K562 (cell line): Measurements from ENCODE around the gene MVP. TPM values are rescaled to one million over a fixed set of nuclear protein-coding genes. Genes with fewer than 3 reads are reported as not detected.
A peak's percentile ranks its signal among the peaks of the same experiment; 100 is the strongest.

Experiments used
- CREM ChIP-seq: IDR thresholded peaks from 2 replicates; pipeline ENCODE4 v1.6.1; 2014; ENCODE audit warnings: antibody characterized with exemption, low read depth
- CSDE1 ChIP-seq, 2 experiments: fragments of 450-650 bp; IDR thresholded peaks; 2 replicates each; pipeline ENCODE4 v1.6.1; 2016; ENCODE audit warnings: mild to moderate bottlenecking in 1 of 2
- DACH1 ChIP-seq: fragments of 450-650 bp; IDR thresholded peaks from 2 replicates; pipeline ENCODE4 v1.6.1; 2018; ENCODE audit not compliant: partially characterized antibody
- HMG20B ChIP-seq: fragments of 250-450 bp; sonication (Bioruptor Pico); IDR thresholded peaks from 2 replicates; pipeline ENCODE4 v1.5.0; 2021; ENCODE audit warnings: mild to moderate bottlenecking
- MED1 ChIP-seq: sonication (generic); formaldehyde crosslinking; IDR thresholded peaks from 2 replicates; pipeline ENCODE4 v1.8.1; 2023; ENCODE audit warnings: missing genetic modification reagents, borderline replicate concordance
- NR2C1 ChIP-seq, 2 experiments: fragments of 450-650 bp; IDR thresholded peaks; 2 replicates each; pipeline ENCODE4 v1.6.1; 2017; ENCODE audit warnings: mild to moderate bottlenecking in 2 of 2, antibody characterized with exemption in 1 of 2, inconsistent platforms in 1 of 2, missing compliant biosample characterization in 1 of 2, missing genetic modification characterization in 1 of 2
- RBBP5 ChIP-seq: fragments of 200-600 bp; sonication (generic); IDR thresholded peaks from 2 replicates; pipeline ENCODE4 v1.6.1; 2012; ENCODE audit warnings: borderline replicate concordance, mild to moderate bottlenecking, low read length, control low read depth, inconsistent platforms; ENCODE audit not compliant: insufficient read depth, poor library complexity, severe bottlenecking
- SMARCA4 ChIP-seq: fragments of 450-650 bp; IDR thresholded peaks from 2 replicates; pipeline ENCODE4 v1.6.1; 2016
- SMARCC2 ChIP-seq: fragments of 450-650 bp; IDR thresholded peaks from 2 replicates; pipeline ENCODE4 v1.6.1; 2017; ENCODE audit warnings: antibody characterized with exemption, moderate library complexity, mild to moderate bottlenecking, low read depth
- TBL1XR1 ChIP-seq, 2 experiments: IDR thresholded peaks; 2 replicates each; pipeline ENCODE4 v1.6.1; 2012; ENCODE audit warnings: improper control_type of control experiment in 2 of 2, low read length in 2 of 2, mild to moderate bottlenecking in 1 of 2
- ZNF24 ChIP-seq: fragments of 450-650 bp; IDR thresholded peaks from 2 replicates; pipeline ENCODE4 v1.6.1; 2016
- ZNF274 ChIP-seq: IDR thresholded peaks from 2 replicates; pipeline ENCODE4 v1.6.1; 2011; ENCODE audit warnings: low read depth, mild to moderate bottlenecking, low read length, moderate library complexity, borderline replicate concordance
- ZNF551 ChIP-seq: fragments of 250-450 bp; sonication (Bioruptor Pico); IDR thresholded peaks from 2 replicates; pipeline ENCODE4 v1.5.0; 2021; ENCODE audit warnings: mild to moderate bottlenecking, moderate library complexity
- ZNF778 ChIP-seq: fragments of 450-650 bp; formaldehyde crosslinking; IDR thresholded peaks from 2 replicates; pipeline ENCODE4 v1.4.0; 2020; ENCODE audit warnings: mild to moderate bottlenecking, moderate library complexity
- polyA plus RNA-seq, 8 experiments: library from polyadenylated mRNA; depleted of rRNA in 4 of 8; stranded (reverse) in 5 of 8; unstranded in 3 of 8; fragments of >200 nt; fragmentation: Nextera tagmentation in 2 of 8; fragmentation: Illumina TruSeq in 1 of 8; extraction: Ambion mirVana in 2 of 8; extraction: Trizol in 1 of 8; gene quantifications; 2 replicates each; pipeline versions ENCODE4 v1.2.1 to v1.2.3, GENCODE V29; 2011 to 2014; ENCODE audit warnings: inconsistent platforms in 1 of 8, missing spikeins in 1 of 8
- total RNA-seq, 7 experiments: library from RNA; depleted of rRNA in 6 of 7; stranded (reverse); fragments of >200 nt in 6 of 7; fragmentation: Illumina TruSeq in 2 of 7; extraction: Trizol in 2 of 7; gene quantifications; 2 replicates each; pipeline versions ENCODE4 v1.2.1 to v1.2.3, GENCODE V29; 2011 to 2021; ENCODE audit warnings: low replicate concordance in 1 of 7
- TF ChIP-seq, protein P1 (sequence below): fragments of 250-450 bp; sonication (Bioruptor Pico); IDR thresholded peaks from 2 replicates; pipeline ENCODE4 v1.9.0; 2021; ENCODE audit warnings: mild to moderate bottlenecking
- TF ChIP-seq, protein P2 (sequence below): fragments of 250-450 bp; sonication (Bioruptor Pico); IDR thresholded peaks from 2 replicates; pipeline ENCODE4 v1.9.0; 2021; ENCODE audit warnings: mild to moderate bottlenecking, inconsistent platforms
- TF ChIP-seq, protein P3 (sequence below): fragments of 450-650 bp; IDR thresholded peaks from 2 replicates; pipeline ENCODE4 v1.6.1; 2016
- TF ChIP-seq, protein P4 (sequence below): fragments of 250-450 bp; sonication (Bioruptor Pico); IDR thresholded peaks from 2 replicates; pipeline ENCODE4 v1.8.0; 2022; ENCODE audit warnings: inconsistent platforms, mild to moderate bottlenecking, moderate library complexity, borderline replicate concordance
- TF ChIP-seq, protein P5 (sequence below): sonication (generic); formaldehyde crosslinking; IDR thresholded peaks from 2 replicates; pipeline ENCODE4 v1.8.0; 2022; ENCODE audit warnings: mild to moderate bottlenecking, missing genetic modification reagents
- TF ChIP-seq, protein P6 (sequence below): fragments of 450-650 bp; formaldehyde crosslinking; IDR thresholded peaks from 2 replicates; pipeline ENCODE4 v1.4.0; 2022; ENCODE audit warnings: missing genetic modification characterization

Gene MVP
- total and polyA plus RNA-seq, 9 of the 15 experiments (the other 6 are each of a cell fraction or from before 2014, with no cell fraction given) = 0.39 to 1.9 (median 0.76) TPM; not detected in 2

DNA sequence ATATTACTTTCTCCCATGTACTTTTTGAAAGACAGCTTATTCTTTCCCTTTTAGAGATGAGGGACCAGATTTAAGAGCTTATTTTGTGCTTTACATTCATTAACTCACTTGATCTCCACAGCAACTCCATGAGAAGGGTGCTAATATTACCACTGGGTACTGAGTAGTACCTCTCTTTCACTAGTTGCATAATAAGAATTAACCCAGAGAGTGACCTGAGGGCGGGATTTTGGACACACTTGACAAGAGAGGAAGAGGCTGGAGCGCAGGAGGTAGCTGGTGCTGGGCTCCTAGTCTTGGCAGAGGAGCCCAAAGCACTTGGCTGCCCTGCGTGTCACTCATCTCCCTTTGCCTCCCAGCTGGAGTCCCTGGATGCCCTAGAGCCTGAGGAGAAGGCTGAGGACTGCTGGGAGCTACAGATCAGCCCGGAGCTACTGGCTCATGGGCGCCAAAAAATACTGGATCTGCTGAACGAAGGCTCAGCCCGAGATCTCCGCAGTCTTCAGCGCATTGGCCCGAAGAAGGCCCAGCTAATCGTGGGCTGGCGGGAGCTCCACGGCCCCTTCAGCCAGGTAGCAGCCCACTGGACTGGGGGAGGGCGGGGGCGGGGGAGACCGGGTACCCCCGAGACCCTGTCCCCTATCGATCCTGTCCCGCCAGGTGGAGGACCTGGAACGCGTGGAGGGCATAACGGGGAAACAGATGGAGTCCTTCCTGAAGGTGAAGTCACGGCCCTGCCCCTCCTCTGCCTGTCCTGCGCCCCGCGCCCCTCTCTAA is 15.6 kb upstream of the MVP start (continued):
- no peak for TF ChIP-seq MED1 (CRISPR knock-in tag)
- TF ChIP-seq TBL1XR1 (IDR thresholded peaks at IDR 0.05; ENCODE audit: low read length in 2 of 2) = no peak
- no peak for TF ChIP-seq CREM
- TF ChIP-seq ZNF24 = peak; percentile 9; the same call in 1 of the 2 replicates
- no peak for TF ChIP-seq ZNF551 (CRISPR knock-in tag)
- TF ChIP-seq, protein P1, sequence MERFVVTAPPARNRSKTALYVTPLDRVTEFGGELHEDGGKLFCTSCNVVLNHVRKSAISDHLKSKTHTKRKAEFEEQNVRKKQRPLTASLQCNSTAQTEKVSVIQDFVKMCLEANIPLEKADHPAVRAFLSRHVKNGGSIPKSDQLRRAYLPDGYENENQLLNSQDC (CRISPR knock-in tag) = no peak
- TF ChIP-seq SMARCC2 = no peak
- TF ChIP-seq NR2C1 (IDR thresholded peaks at IDR 0.05) = no peak
- TF ChIP-seq NR2C1 (tag; IDR thresholded peaks at IDR 0.05) = no peak
- TF ChIP-seq CSDE1 (IDR thresholded peaks at IDR 0.05) = no peak
- no peak for TF ChIP-seq RBBP5
- TF ChIP-seq, protein P2, sequence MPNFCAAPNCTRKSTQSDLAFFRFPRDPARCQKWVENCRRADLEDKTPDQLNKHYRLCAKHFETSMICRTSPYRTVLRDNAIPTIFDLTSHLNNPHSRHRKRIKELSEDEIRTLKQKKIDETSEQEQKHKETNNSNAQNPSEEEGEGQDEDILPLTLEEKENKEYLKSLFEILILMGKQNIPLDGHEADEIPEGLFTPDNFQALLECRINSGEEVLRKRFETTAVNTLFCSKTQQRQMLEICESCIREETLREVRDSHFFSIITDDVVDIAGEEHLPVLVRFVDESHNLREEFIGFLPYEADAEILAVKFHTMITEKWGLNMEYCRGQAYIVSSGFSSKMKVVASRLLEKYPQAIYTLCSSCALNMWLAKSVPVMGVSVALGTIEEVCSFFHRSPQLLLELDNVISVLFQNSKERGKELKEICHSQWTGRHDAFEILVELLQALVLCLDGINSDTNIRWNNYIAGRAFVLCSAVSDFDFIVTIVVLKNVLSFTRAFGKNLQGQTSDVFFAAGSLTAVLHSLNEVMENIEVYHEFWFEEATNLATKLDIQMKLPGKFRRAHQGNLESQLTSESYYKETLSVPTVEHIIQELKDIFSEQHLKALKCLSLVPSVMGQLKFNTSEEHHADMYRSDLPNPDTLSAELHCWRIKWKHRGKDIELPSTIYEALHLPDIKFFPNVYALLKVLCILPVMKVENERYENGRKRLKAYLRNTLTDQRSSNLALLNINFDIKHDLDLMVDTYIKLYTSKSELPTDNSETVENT (CRISPR knock-in tag) = no peak
- no peak for TF ChIP-seq ZNF274
- TF ChIP-seq, protein P3, sequence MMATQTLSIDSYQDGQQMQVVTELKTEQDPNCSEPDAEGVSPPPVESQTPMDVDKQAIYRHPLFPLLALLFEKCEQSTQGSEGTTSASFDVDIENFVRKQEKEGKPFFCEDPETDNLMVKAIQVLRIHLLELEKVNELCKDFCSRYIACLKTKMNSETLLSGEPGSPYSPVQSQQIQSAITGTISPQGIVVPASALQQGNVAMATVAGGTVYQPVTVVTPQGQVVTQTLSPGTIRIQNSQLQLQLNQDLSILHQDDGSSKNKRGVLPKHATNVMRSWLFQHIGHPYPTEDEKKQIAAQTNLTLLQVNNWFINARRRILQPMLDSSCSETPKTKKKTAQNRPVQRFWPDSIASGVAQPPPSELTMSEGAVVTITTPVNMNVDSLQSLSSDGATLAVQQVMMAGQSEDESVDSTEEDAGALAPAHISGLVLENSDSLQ = peak; percentile 77
- TF ChIP-seq, protein P4, sequence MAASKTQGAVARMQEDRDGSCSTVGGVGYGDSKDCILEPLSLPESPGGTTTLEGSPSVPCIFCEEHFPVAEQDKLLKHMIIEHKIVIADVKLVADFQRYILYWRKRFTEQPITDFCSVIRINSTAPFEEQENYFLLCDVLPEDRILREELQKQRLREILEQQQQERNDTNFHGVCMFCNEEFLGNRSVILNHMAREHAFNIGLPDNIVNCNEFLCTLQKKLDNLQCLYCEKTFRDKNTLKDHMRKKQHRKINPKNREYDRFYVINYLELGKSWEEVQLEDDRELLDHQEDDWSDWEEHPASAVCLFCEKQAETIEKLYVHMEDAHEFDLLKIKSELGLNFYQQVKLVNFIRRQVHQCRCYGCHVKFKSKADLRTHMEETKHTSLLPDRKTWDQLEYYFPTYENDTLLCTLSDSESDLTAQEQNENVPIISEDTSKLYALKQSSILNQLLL = no peak
- TF ChIP-seq, protein P5, sequence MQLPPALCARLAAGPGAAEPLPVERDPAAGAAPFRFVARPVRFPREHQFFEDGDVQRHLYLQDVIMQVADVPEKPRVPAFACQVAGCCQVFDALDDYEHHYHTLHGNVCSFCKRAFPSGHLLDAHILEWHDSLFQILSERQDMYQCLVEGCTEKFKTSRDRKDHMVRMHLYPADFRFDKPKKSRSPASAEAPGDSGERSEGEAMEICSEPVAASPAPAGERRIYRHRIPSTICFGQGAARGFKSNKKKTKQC (CRISPR knock-in tag) = no peak
- no peak for TF ChIP-seq ZNF778
- TF ChIP-seq HMG20B (CRISPR knock-in tag) = no peak
- no peak for TF ChIP-seq SMARCA4
- TF ChIP-seq, protein P6, sequence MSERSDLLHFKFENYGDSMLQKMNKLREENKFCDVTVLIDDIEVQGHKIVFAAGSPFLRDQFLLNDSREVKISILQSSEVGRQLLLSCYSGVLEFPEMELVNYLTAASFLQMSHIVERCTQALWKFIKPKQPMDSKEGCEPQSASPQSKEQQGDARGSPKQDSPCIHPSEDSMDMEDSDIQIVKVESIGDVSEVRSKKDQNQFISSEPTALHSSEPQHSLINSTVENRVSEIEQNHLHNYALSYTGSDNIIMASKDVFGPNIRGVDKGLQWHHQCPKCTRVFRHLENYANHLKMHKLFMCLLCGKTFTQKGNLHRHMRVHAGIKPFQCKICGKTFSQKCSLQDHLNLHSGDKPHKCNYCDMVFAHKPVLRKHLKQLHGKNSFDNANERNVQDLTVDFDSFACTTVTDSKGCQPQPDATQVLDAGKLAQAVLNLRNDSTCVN = no peak
- no peak for TF ChIP-seq DACH1
